Measurements from ENCODE around the gene SNRNP35. TPM values are rescaled to one million over a fixed set of nuclear protein-coding genes. Genes with fewer than 3 reads are reported as not detected.
"Not testable (repeated sequence)": the region's sequence is repeated elsewhere in the genome, so short reads cannot be mapped to it uniquely, and the experiment has no call there.

The SNRNP35 gene
- total RNA-seq, 2 donors from 2014 or later: 12.9 to 16.9 TPM

DNA sequence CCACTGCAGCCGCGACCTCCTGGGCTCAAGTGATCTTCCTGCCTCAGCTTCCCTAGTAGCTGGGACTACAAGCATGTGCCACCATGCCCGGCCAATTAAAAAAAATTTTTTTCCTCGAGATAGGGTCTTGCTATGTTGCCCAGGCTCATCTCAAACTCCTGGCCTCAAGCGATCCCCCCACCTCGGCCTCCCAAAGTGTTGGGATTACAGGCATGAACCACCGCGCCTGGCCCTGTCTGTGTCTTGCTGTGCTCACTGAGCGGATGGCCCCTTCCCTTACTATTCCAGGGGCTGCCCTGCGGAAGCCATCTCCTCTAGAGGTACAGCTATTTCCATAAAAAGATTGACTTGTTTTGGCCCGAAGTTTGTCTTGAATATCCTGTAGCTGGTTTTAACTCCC, 20.1 kb downstream of the SNRNP35 start:
- Histone ChIP-seq H3K27ac (no peak overlapping the region), H3K9me3 (no peaks in the 10 kb centered on the region), H3K4me1 (no peaks in the 10 kb centered on the region), H3K27me3 (no peaks in the 10 kb centered on the region), H3K4me3 (no peak overlapping the region), H3K36me3 (replicated peaks in 1 of 2; ENCODE audit: insufficient read depth in 1 of 2, low read depth in 2 of 2) (no peaks in the 10 kb centered on the region)
- WGBS, 2 donors: 85 to 93% methylated on average over 11 of the region's 11 CpGs
- DNase-seq (no peak), ATAC-seq (no peak)
- intact Hi-C loops (cut with DNase I): no loop called here
- TF ChIP-seq, protein P1, sequence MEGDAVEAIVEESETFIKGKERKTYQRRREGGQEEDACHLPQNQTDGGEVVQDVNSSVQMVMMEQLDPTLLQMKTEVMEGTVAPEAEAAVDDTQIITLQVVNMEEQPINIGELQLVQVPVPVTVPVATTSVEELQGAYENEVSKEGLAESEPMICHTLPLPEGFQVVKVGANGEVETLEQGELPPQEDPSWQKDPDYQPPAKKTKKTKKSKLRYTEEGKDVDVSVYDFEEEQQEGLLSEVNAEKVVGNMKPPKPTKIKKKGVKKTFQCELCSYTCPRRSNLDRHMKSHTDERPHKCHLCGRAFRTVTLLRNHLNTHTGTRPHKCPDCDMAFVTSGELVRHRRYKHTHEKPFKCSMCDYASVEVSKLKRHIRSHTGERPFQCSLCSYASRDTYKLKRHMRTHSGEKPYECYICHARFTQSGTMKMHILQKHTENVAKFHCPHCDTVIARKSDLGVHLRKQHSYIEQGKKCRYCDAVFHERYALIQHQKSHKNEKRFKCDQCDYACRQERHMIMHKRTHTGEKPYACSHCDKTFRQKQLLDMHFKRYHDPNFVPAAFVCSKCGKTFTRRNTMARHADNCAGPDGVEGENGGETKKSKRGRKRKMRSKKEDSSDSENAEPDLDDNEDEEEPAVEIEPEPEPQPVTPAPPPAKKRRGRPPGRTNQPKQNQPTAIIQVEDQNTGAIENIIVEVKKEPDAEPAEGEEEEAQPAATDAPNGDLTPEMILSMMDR (IDR thresholded peaks at IDR 0.05): no peak
- TF ChIP-seq POLR2A (IDR thresholded peaks at IDR 0.05): no peak

DNA sequence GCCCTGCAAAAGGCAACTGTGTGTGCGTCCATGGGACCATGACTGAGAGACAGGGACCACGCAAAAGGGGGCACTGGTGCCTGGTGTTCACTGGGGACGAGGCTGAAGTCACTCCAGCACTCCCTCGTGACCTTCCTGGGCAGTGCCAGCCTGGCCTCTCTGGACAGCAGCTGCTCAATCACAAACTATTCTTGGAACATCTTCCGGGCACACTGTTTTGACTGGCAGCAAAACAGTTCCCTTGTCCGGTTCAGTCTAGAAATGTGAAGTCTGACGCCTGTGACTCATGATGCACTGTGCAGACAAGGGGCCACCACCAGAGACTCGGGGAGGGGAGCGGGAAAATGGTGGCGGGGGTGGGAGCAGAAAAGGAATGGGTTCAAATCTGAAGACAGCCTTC, 20.8 kb downstream of the SNRNP35 start:
- Histone ChIP-seq H3K27me3 (no peaks in the 10 kb centered on the region), H3K9me3 (no peaks in the 10 kb centered on the region), H3K4me3 (no peak overlapping the region), H3K36me3 (replicated peaks in 1 of 2; ENCODE audit: insufficient read depth in 1 of 2, low read depth in 2 of 2) (no peaks in the 10 kb centered on the region), H3K4me1 (no peaks in the 10 kb centered on the region), H3K27ac (no peak overlapping the region)
- DNase-seq: no peak
- peak; percentile 33 for ATAC-seq
- intact Hi-C loops (cut with DNase I): no loop called here
- no peak for TF ChIP-seq POLR2A (IDR thresholded peaks at IDR 0.05)
- TF ChIP-seq, protein P1 (IDR thresholded peaks at IDR 0.05): no peak
- WGBS, 2 donors: 85 to 92% methylated on average over 10 of the region's 10 CpGs

- no peak for DNase-seq
- no peaks in the 10 kb centered on the region for H3K9me3 ChIP-seq
- H3K27ac ChIP-seq: no peak overlapping the region
- no peak overlapping the region for H3K4me3 ChIP-seq
- WGBS, 2 donors: 73 to 77% methylated on average over 14 of the region's 14 CpGs
- intact Hi-C loops (cut with DNase I): no loop called here
- ATAC-seq: no peak
- no peaks in the 10 kb centered on the region for H3K36me3 ChIP-seq (replicated peaks in 1 of 2; ENCODE audit: insufficient read depth in 1 of 2, low read depth in 2 of 2)
- TF ChIP-seq, protein P1 (IDR thresholded peaks at IDR 0.05): no peak
- no peak for TF ChIP-seq POLR2A (IDR thresholded peaks at IDR 0.05)
- H3K4me1 ChIP-seq: no peaks in the 10 kb centered on the region
- no peaks in the 10 kb centered on the region for H3K27me3 ChIP-seq
Measured at GRCh38 chr12:123479442-123480180, 21.7 kb downstream of the SNRNP35 start.

GRCh38 chr12:123481251-123481650, 23.3 kb downstream of the SNRNP35 start:
- intact Hi-C loops (cut with DNase I); H3K4me3 ChIP-seq; ATAC-seq; H3K9me3 ChIP-seq; H3K4me1 ChIP-seq; H3K27ac ChIP-seq; H3K27me3 ChIP-seq; H3K36me3 ChIP-seq (replicated peaks in 1 of 2; ENCODE audit: insufficient read depth in 1 of 2, low read depth in 2 of 2); DNase-seq: not testable (repeated sequence)
- WGBS, 2 donors: 88 to 91% methylated on average over 5 of the region's 5 CpGs

DNA sequence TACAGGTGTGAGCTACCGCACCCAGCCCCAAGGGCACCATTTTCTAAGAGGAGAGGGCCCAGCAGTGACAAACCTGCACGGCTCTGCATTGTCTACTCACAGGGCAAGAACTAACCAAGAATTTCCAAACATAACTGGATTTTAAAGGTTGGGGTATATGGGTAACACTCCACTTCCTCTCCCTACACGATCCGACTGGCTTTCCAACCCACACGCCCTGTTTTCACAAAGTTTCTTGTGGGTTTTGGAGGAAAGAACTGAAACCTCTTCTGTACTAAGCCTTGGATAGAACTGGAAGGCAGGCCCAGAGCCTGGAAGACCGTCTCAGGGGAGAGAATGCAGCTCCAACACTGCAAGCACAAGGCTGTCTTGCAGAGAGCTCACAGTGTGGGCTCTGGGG, 24.9 kb downstream of the SNRNP35 start:
- Histone ChIP-seq H3K9me3 (no peaks in the 10 kb centered on the region), H3K36me3 (replicated peaks in 1 of 2; ENCODE audit: insufficient read depth in 1 of 2, low read depth in 2 of 2) (peaks cover 0 to 2% of the 10 kb centered on the region in 2 donors), H3K4me3 (no peak overlapping the region), H3K27me3 (no peaks in the 10 kb centered on the region), H3K27ac (no peak overlapping the region), H3K4me1 (no peaks in the 10 kb centered on the region)
- ATAC-seq (no peak), DNase-seq (no peak)
- intact Hi-C loops (cut with DNase I): no loop called here
- whole genome bisulfite sequencing, 2 donors: 82 to 85% methylated on average over 6 of the region's 6 CpGs
- TF ChIP-seq, protein P1 (IDR thresholded peaks at IDR 0.05): no peak
- no peak for TF ChIP-seq POLR2A (IDR thresholded peaks at IDR 0.05)

Measured in body of pancreas (tissue), 4 donors.